GM10248 (cell line): ENCODE results near the gene FDPS.
A peak's percentile ranks its signal among the peaks of the same experiment; 100 is the strongest.

Source experiments
- CTCF ChIA-PET: fragments of 300-600 bp; sonication (Branson Sonifier 250); formaldehyde crosslinking; extraction: SDS; loops from one replicate; lab custom pipeline; 2021; ENCODE audit warnings: antibody characterized with exemption; lab: Yijun Ruan, JAX
- POLR2A ChIA-PET: fragments of 350-650 bp; sonication (Branson Sonifier 250); formaldehyde crosslinking; extraction: SDS; loops from one replicate; lab custom pipeline; 2020; ENCODE audit warnings: antibody characterized with exemption; lab: Yijun Ruan, JAX
- DNase-seq: peaks from one replicate; pipeline ENCODE4 v3.0.0; 2012; ENCODE audit errors: extremely low spot score
- TF ChIP-seq, protein P1 (sequence below): IDR thresholded peaks from 2 replicates; pipeline ENCODE4 v1.5.1; 2012; ENCODE audit warnings: mild to moderate bottlenecking, low read depth; ENCODE audit errors: extremely low read depth, missing control alignments, control extremely low read depth

Gene FDPS

DNA sequence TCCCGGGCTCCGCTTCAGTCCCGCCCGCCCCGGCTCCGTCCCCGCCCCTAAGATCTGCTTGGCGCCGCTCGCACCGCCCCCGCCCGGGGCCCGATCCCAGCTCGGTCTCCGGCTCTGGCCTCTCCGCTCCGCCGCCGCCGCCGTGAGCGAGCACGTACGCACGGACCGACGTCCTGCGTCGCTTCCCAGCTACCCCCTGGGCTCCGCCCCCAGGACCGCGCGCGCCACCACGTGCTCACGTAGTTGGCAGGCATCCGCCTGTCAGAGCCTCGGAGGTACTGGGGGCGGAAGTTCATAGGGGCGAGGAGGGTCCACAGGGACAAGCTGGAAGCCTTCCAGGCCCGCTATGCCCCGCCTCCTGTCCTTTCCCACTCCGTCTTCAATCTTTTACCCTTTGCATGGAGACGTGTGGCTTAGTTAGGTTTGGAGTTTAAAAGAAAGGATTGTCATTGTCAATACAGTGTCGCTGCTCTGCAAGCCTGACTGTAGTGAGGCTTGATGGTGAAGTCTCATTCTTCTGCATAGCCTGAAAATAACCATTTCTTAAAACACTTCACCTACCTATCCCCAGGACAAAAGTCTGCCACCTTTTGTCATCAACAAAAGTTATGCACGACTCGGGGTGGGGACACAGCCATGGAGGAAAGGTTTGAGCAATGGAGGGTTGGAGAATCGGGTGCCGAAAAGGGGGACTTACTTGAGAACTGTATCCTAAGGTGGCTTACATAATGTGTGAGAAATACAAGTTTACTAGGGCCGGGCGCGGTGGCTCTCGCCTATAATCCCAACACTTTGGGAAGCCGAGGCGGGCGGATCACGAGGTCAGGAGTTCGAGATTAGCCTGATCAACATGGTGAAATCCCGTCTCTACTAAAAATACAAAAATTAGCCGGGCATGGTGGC lies 35.1 kb upstream of the FDPS start, which contains the start of gene CLK2:
TSS of gene CLK2 (minus strand) at position 162 of the 903 bp plus-strand sequence. CDS start 2,527 bp downstream, outside the sequence.
- ChIA-PET POLR2A (interaction anchor here (0.6 to 1.0 kb wide), 6 partner anchors 9 to 583 kb away, joined by 3 to 10 read pairs (median 5); partner anchors contain the start of gene GON4L), CTCF (interaction anchor here (0.8 to 11.8 kb wide), 6 partner anchors 17 to 50 kb away, joined by 3 to 154 read pairs (median 3); partner anchors contain the start of gene FDPS)
- DNase-seq, result peak; percentile 97
- TF ChIP-seq, protein P1, sequence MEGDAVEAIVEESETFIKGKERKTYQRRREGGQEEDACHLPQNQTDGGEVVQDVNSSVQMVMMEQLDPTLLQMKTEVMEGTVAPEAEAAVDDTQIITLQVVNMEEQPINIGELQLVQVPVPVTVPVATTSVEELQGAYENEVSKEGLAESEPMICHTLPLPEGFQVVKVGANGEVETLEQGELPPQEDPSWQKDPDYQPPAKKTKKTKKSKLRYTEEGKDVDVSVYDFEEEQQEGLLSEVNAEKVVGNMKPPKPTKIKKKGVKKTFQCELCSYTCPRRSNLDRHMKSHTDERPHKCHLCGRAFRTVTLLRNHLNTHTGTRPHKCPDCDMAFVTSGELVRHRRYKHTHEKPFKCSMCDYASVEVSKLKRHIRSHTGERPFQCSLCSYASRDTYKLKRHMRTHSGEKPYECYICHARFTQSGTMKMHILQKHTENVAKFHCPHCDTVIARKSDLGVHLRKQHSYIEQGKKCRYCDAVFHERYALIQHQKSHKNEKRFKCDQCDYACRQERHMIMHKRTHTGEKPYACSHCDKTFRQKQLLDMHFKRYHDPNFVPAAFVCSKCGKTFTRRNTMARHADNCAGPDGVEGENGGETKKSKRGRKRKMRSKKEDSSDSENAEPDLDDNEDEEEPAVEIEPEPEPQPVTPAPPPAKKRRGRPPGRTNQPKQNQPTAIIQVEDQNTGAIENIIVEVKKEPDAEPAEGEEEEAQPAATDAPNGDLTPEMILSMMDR, result no peak

DNA sequence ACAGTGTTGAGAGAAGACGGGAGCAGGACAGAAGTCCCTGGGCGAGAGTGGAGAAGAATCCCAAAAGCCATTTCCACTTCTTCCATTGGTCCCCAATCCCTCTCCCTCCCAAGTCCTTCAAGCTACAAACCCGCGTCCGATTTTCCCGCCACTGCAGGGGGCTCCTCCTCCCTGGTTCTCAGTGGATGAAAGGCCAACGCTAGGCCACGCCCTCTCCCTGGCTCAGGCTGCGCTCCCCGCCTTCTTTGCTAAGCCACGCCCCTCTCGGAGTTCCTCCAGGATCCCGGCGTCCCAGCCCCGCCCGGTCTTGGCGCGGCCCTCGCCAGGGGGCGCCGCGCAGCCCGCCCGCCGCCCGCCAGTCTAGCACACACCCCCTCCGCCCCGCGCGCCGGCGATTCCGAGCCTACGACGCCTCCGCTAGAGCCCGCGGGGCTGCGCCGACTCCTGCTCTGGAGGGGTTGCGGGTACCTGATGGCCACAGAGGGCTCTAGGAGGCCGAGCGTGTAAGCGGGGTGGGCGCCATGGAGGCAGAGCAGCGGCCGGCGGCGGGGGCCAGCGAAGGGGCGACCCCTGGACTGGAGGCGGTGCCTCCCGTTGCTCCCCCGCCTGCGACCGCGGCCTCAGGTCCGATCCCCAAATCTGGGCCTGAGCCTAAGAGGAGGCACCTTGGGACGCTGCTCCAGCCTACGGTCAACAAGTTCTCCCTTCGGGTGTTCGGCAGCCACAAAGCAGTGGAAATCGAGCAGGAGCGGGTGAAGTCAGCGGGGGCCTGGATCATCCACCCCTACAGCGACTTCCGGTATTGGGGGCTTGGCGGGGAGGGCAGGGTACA lies 31.4 kb upstream of the FDPS start, which contains the start of gene HCN3:
TSS of gene HCN3 (plus strand) at position 394 of the 832 bp plus-strand sequence. CDS start at position 522, 128 bp downstream.
- peak; percentile 98 for DNase-seq
- ChIA-PET POLR2A (interaction anchor here (0.6 kb wide), 1 partner anchor 31 kb away, joined by 3 read pairs; the partner anchor contains the start of gene FDPS), CTCF (interaction anchor here (0.6 to 4.2 kb wide), 19 partner anchors 8 to 731 kb away, joined by 3 to 35 read pairs (median 5); partner anchors contain the start of genes FDPS and SCAMP3)
- TF ChIP-seq, protein P1, result peak; percentile 52

DNA sequence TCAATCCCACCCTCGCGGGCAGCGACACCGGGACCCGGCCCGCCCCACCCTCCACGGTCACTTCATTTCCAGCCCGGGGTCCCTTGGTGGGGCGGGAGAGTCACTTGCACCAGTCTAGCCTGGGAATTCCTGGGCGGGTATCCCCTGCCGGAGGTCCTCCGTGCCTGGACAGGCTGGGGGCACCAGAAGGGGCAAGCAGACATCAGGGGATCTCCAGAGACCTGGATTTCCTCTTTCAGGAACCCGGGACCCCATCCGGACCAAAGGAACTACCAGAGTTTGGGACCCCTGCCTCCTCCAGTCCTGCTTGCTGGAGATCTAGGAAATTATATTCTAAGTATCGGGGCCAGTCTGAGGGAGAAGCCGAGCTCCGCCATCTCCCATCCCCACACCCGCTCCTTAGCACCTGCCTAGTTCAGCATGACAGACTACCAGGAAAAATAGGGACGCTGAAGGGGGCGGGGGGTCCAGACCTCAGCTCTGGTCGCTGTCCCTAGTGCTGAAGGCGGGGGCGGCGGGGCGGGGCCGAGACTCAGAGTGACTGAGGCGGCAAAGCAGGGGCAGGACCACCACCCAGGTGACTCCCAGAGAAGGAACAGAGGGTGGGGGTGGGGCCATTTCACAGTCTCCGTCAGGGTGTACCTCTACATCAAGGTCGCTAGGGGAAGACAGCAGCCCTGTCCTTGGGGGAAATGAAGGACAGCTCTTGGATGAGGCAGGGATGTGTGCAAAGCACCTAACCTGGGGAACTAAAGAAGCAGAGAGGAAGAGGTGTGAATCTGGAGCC lies 30.6 kb upstream of the FDPS start:
- ChIA-PET POLR2A (no interaction called here), CTCF (interaction anchor here (0.8 to 4.2 kb wide), 9 partner anchors 8 to 46 kb away, joined by 3 to 35 read pairs (median 4); partner anchors contain the start of gene FDPS)
- peak; percentile 74 for DNase-seq
- TF ChIP-seq, protein P1, result peak; percentile 25

DNA sequence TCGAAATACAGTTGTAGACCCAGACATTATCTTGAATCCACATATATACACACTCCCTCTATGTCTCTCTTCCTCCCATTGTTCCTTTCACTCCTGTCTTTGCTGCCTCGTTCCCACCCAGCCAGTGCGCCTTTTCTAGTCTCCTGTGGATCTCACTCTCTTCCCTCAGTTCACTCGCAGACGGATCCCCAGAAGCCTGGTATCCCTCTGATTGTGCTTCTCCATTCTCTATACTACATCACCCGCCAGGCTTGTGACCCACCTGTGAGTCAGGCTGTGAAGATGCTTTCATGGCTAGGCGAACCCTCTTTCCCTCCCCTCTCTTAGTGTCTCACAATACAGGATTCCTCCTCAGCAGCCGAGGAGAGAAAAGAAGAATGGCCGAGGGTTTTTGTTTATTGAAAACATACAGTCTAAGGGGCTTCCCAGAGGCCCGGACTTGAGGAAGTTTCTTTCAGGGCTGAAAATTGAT lies 29.9 kb upstream of the FDPS start:
- TF ChIP-seq, protein P1, result no peak

GRCh38 chr1:155279268-155279667 lies 29.4 kb upstream of the FDPS start:
- TF ChIP-seq, protein P1, result no peak
- no peak for DNase-seq
- ChIA-PET POLR2A (no interaction called here), CTCF (interaction anchor here (0.8 to 4.2 kb wide), 6 partner anchors 13 to 45 kb away, joined by 3 to 35 read pairs (median 6); partner anchors contain the start of gene FDPS)

More for the DNA sequence above, 29.9 kb upstream of the FDPS start:
- CTCF ChIA-PET, result interaction anchor here (0.8 to 4.2 kb wide), 11 partner anchors 9 to 45 kb away, joined by 3 to 35 read pairs (median 4); partner anchors contain the start of gene FDPS
- POLR2A ChIA-PET, result no interaction called here
- no peak for DNase-seq
